ENCODE results near the gene PSMG3.
A peak's percentile ranks its signal among the peaks of the same experiment; 100 is the strongest.
"Not testable (repeated sequence)": the region's sequence is repeated elsewhere in the genome, so short reads cannot be mapped to it uniquely, and the experiment has no call there.

PSMG3 gene

DNA sequence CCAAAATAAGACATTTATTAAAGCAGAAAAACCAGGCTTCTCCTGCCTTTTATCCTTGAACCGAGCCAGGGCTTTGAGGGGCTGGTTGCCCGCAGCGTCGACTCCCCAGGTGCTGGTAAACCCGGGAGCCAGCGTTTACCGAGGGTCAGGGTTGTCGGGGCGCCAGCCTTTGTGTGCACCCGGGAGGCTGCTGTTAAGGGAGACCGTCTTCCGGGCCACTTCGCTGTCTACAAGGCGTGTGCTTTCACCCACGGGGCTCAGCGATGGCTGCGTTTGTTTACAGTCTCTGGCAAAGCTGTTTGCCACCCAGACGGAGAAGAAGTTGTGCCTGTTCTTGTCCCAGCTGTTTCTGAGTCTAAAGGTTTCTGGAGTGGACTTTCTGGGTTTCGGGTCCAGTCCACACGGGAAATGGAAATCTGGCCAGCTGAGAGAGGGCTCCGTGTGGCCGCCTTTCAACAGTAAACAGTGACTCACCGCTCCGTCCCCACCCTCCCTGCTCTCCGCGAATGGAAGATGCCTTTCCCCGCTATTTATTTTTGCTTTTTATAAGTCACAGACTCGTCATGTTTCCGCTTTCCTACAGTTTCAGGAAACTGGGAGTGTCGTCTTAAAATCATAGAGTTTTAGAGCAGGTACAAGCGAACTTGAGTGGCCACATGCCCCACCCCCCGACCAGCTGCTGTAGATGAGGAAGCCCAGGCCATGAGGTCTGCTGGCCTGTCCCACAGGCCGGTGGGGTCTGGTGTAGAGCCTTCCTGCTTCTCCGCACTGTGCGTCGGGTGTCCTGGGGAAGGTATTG, 37.2 kb downstream of the PSMG3 start:
- peak; percentile 84 for DNase-seq

DNA sequence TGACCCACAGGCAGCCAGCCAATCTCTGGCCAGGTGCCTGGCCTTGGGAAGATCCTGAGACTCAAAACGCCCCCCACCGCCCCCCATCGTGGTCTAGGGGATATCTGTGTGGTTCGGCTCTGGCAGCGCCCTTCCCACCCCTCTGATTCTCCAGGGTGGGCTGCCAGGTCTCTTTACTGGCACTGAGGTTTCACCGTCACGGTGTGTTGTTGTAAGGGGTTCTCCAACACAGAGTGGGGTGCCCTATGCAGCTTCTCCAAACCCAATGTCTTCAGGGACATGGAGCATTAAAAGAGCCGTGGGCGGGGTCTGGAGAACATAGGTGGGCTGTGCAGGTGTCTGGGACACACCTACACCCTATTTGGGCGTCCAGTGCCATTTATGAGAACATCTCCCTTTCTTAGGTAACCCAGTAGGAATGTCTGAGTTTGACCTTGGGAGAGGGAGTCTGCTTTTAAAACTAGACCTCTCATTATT, 37.8 kb downstream of the PSMG3 start:
- no peak for DNase-seq

DNA sequence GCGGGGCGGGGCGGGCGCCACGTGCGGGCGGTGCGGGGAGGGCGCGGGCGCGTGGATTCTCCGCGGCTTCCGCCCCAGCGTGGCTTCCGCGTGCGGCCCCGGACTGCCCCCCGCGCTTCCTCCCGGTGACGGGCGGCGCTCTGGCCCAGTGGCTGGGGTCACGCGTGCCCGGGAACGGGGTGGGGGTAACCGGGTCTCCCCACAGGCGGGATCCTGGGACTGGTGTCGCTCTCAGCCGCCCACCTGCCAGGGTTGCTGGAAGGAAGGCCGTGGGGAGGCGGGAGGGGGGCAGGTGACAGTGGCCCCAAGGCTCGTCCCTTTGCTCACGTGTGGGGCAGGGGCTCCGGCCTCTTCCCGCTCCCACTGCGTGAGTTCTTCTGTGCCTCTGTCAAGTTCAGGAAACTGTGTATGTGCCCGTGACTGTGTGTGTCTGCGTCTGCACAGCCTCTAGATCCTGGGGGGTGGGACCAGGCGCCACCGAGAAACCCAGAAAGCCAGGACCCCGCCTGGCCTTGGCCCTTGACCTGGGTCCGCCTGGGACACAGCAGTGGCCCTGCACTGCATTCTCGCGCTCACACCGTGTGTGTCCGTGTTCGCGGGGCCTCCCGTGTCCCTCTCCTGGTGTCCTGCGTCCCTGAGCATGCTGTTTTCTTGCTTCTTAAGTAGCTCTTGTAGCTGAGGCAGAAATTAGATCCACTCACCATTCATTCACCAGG, 38.4 kb downstream of the PSMG3 start:
- DNase-seq, result peak; percentile 12

DNA sequence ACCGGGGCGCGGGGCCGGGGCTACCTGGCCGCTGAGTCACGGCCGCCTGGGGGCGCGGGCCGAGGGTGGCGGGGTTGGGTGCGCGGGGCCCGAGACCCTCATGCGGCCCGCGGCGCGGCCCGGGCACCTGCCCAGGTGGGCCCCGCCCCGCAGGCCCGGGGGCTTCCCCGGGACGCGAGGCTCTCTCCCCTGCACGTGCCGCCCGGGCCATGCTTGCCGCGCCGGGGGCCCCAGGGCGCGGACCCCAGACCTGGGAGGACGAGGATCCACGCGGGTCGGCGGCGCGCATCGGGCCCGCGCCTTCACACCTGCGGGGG, 38.9 kb downstream of the PSMG3 start:
- no peak for DNase-seq

DNA sequence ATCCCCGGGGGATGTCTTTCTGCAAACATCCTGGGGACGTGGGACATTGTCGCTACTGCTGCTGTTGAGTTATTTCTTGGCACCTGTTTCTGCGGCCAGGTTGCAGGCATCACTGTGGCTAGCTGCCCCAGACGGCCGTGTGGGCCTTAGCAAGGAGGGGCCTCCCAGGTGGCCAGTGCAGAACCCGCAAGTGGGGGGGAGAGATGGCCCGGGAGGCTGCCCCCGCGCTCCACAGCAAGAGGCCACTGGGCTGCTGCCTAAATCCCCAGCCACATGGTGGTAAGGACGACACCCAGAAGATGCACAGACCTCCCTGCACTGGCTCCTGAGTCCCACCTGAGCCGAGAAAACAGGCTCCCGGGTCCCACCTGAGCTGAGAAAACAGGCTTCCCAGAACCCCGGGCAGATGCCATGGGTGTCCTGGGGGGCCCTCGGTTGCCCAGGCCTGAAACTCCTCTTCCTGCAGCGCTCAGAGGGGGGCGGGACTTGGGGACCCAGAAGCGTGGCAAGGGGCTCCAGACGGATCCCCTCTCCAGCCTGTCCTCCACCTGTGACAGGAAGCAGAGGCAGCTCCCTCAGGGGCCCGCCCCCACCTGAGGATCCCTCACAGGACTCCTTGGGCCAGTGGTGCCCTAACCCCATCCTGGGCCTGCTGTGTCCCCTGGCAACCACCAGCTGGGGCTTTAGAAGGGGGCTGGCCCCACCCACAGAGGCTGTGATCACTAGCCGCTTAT, 40.3 kb downstream of the PSMG3 start:
- DNase-seq, result no peak

DNA sequence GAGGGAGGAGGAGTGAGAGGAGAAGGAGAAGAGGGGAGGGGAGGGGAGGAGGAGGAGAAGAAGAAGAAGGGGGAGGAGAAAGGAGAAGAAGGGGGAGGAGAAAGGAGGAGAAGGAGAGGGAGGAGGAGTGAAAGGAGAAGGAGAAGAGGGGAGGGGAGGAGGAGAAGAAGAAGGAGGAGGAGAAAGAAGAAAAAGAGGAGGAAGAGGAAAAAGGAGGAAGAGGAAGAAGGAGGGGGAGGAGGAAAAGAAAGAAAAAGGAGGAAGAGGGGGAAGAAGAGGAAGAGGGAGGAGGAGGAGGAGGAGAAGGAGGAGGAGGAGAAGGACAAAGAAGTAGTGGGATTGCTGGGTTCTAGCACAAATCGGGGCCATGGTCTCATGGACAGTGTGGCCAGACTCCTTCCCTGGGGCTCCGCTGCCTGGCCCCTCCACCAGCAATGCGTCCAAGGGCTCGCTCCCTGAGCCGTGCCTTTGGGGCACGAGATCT, 43.5 kb downstream of the PSMG3 start:
- peak; percentile 55 for DNase-seq

DNA sequence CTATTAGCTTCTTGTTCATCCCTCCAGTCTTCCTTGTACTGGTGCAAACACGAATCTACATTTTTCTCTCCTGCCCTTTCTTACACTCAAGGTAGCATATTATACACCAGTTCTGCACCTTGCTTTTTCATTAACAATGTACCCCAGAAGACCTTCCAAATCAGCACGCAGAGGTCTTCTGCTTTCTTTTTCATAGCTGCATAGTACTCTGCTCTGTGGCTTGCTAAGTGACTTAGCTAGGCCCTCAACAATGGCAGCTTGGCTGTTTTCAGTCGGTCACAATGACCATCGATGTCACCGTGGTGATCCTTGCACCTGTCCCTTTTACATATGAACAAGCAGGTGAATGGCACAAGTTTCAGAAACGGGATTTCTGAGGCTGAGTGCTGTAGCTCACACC, 44.4 kb downstream of the PSMG3 start:
- no peak for DNase-seq

DNA sequence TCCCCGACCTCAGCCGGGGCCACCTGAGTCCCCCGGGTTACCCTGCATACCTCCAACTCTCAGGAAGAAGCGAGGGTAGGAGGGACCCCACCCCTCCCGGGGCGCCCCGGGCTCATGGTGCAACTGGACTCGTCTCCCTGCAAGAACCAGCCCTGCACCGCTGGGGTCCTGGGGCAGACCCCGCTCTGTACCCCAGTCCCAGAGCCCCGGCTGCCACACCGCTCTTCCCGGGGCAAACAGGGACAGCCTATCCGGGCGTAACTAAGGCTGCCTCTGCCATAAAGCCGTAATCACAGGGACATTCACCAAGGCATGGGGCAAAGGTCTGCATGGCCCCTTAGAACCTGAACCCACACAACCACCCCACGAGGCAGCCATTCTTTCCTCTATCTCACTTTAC, 46.0 kb downstream of the PSMG3 start:
- no peak for DNase-seq

DNA sequence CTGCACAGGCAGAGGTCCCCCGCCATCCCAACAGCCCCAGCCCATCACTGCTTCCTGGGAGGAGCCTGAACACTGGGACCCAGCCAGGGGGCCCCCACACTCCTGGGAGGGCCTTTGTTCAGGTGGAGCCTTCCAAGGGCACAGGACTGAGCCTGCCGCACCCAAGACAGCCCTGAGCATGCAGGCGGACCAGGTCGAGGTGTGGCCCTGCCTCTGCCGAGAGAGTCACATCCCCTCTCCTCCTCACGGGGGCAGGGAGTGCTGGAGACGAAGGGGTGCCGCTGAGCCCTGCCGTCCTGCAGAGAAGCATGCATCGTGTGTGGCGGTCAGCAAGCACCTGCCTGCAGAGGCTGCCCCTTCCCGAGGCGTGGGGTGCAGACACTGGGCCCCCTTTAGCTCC, 46.6 kb downstream of the PSMG3 start:
- DNase-seq, result no peak

DNA sequence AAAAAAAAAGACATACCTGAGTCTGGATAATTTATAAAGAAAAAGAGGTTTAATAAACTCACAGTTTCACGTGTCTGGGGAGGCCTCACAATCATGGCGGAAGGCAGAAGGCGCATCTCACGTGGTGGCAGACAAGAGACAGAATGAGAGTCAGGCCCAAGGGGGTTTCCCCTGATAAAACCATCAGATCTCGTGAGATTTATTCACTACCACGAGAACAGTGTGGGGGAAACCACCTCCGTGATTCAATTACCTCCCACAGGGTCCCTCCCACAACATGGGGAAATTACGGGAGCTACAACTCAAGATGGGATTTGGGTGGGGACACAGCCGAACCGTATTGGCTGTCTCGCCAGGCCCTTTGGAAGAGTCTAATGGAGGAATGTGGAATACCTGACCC, 48.4 kb downstream of the PSMG3 start:
- no peak for DNase-seq

DNA sequence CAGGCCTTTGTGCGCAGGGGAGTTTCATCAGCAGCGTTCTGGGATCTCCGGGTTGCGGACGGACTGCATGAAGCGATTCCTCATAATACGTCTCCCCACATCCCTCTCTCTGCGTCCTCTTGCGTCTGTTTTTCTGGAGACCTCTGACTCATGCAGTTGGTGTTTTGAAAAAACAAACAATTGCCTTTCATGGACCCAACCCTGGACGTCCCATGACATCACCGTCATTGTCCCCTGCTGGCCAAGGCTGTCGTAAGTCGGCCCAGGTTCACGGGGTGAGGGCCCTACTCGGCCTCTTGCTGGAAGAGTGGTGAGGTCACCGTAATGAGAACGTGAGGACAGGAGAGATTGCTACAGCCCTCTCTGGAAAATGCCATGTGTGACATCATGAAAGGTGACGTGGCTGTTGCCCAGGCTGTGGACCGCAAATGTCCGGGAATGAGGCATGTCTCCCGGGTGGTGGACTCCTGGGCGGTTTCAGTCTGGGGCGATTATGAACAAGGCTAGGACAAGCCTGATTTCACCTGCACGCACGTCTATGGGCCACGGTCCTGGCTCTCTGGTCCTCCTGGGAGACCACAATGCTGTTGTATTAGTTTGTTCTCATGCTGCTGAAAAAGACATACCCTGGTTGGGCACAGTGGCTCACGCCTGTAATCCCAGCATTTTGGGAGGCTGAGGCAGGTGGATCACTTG, 49.1 kb downstream of the PSMG3 start:
- DNase-seq, result peak; percentile 54

DNA sequence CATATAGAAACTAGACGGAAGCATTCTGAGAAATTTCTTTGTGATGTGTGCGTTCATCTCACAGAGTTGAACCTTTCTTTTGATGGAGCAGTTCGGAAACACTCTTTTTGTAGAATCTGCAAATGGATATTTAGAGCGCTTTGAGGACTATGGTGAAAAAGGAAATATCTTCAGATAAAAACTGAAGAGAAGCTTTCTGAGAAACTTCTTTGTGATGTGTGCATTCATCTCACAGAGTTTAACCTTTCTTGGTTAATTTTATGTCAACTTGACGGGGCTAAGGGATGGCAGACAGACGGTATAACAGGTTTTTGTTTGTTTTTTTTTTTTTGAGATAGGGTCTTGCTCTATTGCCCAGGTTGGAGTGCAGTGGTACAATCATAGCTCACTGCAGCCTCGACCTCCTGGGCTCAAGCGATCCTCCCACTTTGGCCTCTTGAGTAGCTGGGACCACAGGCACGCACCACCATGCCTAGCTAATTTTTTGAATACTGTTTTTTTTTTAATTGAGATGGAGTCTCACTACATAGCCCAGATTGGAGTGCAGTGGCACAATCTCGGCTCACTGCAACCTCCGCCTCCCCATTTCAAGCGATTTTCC, 50.4 kb downstream of the PSMG3 start:
- not testable (repeated sequence) for DNase-seq

Data from fibroblast of skin of scalp (primary cell).